NCI-H146 treated with DMSO at 0.1 percent for 48 hours (cell line): ENCODE data around the gene LAMA2.
"Not testable (repeated sequence)": the region's sequence is repeated elsewhere in the genome, so short reads cannot be mapped to it uniquely, and the experiment has no call there.

Source experiments
- DNase-seq: peaks from one replicate; lab custom pipeline; 2025; ENCODE audit not compliant: unreplicated experiment; lab: John Stamatoyannopoulos, UW

LAMA2 gene

GRCh38 chr6:129114636-129115391 is 231.9 kb downstream of the LAMA2 start:
- DNase-seq: no peak

DNA sequence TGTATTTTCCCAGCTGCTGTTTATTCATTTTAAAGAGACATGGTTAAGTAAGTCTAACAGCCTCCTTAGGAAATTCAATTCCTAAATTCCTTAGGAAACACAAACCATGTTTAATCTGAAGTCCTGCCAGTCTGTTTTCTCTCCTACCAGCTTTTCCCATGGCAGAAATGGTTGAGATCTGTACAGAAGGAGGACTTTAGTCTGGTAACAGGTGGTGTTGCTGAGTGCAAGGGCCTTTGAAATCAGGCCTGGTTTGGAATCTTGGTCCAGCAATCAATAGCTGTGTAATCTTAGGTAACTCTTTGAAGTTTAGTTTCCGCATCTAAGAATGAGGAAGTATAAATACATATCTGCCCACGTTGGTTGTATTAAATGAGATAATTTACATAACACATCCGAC is 232.5 kb downstream of the LAMA2 start:
- DNase-seq: no peak

DNA sequence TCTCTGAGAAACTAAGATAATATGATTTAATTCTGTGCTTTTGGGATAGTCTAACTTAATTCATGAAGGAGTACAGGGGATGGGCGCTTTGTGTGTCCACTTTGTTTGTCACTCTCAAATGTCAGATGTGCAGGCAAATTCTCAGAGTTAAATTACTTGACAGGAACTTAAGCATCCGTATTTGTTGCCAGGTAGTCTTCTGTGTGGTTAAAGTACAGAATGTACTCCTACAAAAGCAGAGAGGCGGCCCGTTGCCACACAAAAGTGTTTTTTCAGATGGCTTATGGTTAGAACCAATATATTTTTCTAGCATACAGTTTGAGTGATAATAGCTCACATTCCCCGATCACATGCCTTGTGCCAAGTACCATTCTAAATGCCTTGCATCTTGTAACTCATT is 234.4 kb downstream of the LAMA2 start:
- no peak for DNase-seq

- DNase-seq: peak; percentile 16
These were observed 238.1 kb downstream of the LAMA2 start for GRCh38 chr6:129120856-129121638.

- DNase-seq: no peak
These were observed 241.4 kb downstream of the LAMA2 start for GRCh38 chr6:129124347-129124746.

DNA sequence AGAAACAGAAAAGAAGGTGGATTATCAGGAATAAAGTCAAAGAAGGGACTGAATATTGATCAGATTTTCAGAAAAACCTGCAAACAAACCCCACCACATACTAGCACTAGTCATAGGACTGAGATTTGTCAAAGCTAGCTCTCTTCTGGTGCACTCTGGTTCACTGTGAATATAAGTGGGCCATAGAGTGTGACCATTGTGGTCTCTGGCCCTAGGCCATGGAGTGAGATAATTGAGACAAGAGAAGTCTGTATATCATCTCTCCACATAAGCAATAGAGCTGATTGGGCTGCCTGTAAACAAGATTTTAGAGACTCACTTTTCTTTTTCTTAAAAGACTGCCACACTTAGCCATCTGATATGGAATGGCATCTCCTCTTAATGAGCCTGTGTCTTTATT is 247.2 kb downstream of the LAMA2 start:
- no peak for DNase-seq

DNA sequence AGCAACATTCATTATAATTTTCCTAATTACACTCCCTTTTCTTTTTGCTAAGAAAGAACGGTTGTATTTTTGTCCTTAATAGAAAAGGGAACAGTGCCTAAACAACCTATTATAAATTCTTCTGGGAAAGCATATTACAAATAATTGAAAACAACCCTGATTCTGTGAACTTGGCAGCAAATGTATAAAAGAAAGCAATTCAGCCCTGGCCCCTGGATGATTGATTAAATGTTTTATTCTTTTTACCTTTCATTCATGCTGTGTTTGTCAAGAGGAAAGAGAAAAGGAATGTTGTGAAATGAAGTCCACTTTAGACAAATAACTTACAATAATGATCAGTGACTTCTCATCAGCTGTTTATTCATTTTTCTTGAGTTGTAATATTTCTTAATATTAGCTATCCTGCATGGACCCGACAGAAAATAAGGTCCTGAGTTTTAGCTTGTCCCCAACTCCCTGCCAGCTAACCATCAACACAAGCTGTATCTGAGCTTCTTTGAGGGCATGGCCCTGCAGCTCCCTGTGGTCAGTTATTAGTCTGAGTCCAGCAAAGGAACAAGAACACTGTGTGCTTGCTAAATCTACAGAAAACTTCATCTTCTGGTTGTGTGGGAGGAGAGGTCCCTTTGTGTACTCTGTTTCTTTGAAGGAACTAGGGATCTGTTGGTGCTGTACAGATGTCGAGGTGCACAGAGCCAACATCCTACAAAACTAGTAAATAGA is 248.2 kb downstream of the LAMA2 start:
- DNase-seq: no peak

DNA sequence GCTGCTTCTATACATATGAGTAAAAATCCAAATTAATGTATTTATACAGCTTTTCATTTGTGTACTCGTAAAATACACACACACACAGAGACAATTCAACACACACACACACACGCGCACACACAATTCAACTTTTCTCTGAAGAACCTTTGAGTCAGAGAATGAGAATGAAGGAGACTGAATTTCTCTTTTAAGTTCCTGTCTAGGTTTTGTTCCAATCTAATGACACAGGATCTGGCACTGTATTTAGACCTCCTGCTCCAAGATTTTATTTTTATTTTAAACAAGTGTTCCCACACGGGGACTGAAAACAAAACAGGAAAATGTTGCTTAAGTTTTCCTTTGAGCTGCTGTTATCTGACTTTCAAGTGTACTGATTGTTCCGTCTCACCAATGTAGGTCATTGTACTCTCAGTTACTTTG is 250.8 kb downstream of the LAMA2 start:
- no peak for DNase-seq

GRCh38 chr6:129134535-129134934 is 251.6 kb downstream of the LAMA2 start:
- no peak for DNase-seq

- DNase-seq: no peak
These were observed 252.5 kb downstream of the LAMA2 start for GRCh38 chr6:129135451-129135850.

- DNase-seq: no peak
These were observed 253.8 kb downstream of the LAMA2 start for GRCh38 chr6:129136751-129137150.

- no peak for DNase-seq
These were observed 255.9 kb downstream of the LAMA2 start for GRCh38 chr6:129138739-129139405.

GRCh38 chr6:129140526-129140925 is 257.6 kb downstream of the LAMA2 start:
- no peak for DNase-seq

- no peak for DNase-seq
These were observed 258.6 kb downstream of the LAMA2 start for GRCh38 chr6:129141499-129141898.

DNA sequence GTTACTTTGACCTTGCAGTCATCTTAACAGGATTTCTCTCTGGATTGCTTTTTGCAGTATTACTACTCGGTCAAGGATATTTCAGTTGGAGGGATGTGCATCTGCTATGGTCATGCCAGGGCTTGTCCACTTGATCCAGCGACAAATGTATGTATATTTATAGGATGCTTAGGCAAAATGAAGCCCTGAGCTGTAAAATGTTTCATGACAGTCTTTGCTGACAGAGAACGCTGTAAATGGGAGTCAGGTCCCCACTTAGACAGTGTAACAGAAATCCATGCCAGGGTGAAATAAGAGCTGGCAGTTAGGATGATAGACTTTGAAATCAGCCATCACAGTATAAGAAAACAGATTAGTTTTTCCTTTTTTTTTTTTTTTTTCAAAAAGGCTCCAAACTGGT is 264.0 kb downstream of the LAMA2 start:
- DNase-seq: no peak

- DNase-seq: no peak
These were observed 267.6 kb downstream of the LAMA2 start for GRCh38 chr6:129150507-129150906.

- DNase-seq: no peak
These were observed 270.3 kb downstream of the LAMA2 start for GRCh38 chr6:129153257-129153656.

- not testable (repeated sequence) for DNase-seq
These were observed 276.3 kb downstream of the LAMA2 start for GRCh38 chr6:129159242-129159641.

- no peak for DNase-seq
These were observed 279.7 kb downstream of the LAMA2 start for GRCh38 chr6:129162605-129163004.

DNA sequence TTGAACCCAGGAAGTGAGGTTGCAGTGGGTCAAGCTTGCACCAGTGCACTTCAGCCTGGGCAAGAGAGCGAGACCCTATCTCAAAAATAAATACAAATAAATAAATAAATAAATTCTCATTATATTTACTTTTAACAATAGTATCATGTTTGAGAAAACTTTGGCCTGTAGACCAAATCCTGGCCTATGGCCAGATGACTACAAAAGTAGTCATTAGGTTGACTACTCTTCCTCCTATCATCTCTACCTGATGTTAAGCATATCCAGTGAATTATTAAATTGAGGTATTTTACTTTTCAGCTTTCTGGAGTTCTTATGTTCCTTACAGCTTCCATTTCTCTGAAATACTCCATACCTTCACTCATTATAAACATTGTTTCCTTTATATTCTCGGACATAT is 280.6 kb downstream of the LAMA2 start:
- no peak for DNase-seq

DNA sequence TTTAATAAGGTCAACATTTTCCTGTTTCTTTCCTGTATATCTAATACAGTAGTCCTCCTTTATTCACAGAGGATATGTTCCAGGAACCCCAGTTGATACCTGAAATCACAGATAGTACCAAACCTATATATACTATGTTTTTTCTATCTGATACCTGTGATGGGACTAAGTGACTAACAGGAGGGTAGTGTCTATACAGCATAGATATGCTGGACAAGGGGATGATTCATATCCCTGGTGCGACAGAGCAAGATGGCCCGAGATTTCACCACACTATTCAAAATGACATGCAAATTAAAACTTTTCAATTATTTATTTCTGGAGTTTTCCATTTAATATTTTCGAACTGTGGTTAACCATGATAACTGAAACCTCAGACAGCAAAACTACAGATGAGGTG is 281.1 kb downstream of the LAMA2 start:
- DNase-seq: no peak
